Central memory CD4-positive, alpha-beta T cell (primary cell): ENCODE measurements around the gene PDCD10.

Source experiments
- DNase-seq: peaks from one replicate; pipeline ENCODE4 v3.0.0; 2022
- total RNA-seq, 3 experiments: gene quantifications; one replicate each; lab custom pipeline; 2026; lab: John Stamatoyannopoulos, UW

PDCD10 gene
- 49.0 to 81.7 (median 64.9) reads per million in 3 experiments for total RNA-seq

DNA sequence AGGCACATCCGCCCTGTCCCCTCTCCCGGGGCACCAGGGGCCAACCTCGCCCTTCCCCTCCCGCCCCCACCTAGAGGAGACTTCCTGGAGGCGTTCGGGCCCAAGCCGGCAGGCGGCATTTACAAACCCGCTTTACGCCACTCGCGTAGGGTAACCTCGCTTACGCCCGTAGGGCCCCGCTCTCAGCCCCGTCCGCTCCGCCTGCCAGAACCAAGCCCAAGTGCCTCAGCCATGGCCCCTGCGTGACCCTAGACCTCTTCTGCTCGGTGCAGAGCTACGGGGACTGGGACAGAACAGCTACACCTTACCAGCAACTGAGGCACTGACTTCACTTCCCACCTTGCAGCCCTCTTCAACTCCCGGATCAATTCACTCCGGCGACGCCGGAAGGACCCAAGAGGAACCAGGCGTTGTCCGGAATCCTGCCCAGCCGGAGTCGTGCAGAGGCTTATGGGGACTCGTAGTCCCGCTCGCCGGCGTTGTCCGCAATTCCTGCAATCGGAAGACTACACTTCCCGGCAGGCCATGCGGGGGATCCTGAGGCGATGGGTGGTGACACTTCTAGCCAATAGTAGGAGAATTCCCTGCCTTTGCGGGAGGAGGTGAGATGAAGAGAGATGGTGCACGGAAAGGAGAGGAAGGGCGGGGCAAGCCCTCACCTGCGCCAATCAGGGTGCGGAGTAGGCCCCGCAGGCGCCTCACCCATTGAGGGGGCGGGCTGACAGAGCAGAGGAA, at the start of gene PDCD10:
Gene PDCD10, minus strand, starts transcription at position 395 of the 735 bp plus-strand sequence. CDS start 14,735 bp downstream, outside the sequence.
- peak; percentile 99 for DNase-seq

DNA sequence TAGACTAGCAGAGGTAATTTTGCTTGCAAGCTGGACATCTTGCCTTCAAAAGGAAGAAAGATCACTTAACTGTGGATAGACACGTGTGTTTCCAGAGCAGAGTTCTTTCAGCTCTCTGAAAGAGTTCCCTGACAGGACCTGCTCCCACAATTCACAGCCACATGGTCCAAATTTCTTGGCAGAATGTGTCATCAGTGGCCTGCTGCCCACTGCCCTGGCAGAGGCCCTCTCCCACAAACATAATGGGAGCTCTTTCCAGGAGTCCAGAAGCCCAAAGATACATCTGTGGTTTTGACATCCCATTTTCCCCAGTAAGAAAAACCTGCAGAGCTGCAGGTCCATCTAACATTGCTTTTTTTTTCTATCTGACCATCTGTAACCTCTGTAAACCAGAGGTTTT, 49.1 kb upstream of the PDCD10 start:
- DNase-seq, result no peak

DNA sequence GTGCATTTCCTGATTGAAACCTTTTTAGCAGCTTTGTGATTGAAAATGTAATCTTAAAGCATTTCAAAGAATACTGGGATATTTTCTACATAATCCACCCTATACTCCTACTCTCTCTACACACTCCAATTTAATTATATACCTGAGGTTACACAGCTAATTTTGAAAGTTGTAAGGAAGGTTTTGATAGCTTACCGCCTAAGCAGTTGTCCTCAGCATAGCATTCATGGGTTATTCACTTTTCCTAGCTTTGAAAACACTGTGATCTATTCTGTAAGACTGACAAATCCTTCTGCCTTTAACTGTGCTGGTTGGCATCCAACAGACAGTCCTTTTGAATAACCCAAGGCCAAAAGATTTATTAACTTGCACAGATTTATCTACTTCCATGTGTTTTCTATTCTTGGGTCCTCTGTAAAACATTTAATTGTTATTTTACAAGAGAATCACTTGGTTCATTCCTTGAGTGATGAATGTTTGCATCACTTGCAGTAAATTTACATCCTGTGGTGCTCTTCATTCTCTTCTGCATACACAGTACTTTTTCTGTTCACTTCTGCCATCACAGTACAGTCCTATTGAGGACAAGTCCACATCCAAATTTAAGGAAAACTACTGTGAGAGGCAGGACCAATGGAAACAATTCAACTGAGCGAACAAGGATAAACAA, 45.7 kb upstream of the PDCD10 start:
- no peak for DNase-seq

DNA sequence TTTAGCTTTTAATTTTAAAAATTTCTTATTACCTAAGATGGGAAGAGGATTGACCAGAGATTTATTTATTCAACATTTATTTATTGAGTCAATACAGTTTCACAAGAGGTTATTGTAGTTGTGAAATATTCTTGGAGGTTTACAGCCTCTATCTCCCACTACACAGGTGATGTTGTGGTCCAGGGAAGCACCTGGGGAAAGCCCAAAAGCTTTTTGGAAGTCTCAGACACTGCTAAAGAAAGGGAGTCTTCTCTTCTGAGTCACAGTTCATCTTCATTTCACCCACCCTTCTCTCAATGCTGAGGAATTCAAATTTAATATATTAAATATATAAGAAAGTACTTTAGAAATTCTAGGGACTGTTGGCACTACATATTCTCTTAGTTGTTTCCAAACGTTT, 42.7 kb upstream of the PDCD10 start:
- DNase-seq, result no peak

DNA sequence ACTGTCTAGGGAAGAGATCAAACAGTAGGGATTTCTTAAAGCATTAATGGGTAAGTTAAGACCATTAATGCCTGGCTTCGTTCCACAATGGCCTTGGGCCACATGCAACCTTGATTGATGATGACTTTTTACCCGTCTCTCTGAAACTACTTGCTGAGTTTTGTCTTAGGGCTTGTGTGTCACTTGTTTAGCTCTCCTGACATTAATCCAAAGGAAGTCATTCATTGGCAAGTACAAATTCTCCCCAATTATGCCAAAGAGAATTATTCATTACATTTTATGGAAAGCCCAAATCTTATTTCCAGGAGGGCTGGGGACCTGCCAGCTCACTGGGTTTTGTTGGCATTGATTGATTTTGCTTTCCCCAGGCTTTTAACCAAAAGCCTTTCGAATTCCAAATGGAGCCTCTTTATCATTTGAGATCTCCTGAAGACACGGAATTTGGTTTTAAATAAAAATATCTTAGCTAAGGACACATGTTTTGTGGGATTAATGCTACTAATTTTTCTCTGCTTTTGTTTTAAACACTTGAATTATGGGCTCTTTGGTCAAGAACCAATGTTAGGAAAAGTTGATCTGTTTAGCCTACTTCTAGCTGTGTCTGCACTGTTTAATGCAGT, 41.5 kb upstream of the PDCD10 start:
- no peak for DNase-seq

DNA sequence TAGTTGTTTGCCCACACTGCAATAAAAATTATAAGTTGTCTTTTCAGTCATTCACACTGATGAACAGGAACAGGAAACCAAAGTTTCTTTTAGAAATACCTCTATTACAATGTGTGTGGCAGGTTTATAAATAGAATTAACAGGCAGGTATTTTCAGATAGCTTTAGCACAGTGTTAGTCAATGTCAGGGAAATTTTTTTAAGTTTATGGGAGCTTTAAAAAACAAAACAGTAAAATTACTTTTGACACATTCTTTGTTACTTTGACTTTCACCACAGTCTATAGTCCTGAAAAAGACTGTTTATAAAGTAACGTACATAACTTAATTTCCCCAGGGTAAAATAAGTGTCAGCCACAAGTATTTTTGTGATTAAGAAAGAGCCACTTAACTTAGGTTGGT, 38.9 kb upstream of the PDCD10 start:
- no peak for DNase-seq

DNA sequence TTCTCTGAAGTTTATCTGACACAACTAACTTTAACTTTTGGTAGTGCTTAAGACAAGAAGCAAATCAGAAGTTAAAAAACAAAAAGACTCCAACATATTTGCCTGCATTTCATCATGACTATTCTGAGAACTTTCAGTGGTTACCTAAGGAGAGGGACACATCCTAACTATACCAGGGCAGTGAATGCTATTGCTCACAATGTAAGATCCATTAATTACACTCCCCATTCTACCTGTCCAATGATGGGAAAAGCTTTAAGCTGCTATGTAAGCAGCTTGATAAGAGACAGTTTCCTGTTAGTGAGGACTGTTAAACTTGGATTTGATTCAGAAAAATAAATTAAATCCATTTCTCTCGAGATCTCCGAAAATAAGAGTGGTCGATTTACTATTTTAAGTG, 38.3 kb upstream of the PDCD10 start:
- DNase-seq, result no peak

DNA sequence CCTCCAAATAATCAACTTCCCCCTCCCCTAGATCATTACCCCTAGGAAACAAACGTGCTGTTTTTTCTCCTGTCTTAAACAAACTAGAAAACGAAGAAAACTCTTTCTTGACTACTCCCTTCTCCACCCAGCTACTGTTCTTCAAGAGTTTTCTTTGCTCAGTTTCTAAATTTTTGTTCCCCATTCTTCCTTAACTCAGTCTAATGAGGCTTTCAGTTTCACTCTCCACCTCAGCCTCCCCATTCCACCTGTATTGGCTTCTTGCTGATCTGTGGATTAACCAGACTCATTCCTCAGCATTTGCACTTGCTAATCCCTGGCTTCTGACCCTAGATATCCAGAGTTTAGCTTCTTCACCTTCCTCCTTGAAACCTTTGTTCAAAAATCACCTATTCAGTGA, 27.6 kb upstream of the PDCD10 start:
- DNase-seq, result no peak

DNA sequence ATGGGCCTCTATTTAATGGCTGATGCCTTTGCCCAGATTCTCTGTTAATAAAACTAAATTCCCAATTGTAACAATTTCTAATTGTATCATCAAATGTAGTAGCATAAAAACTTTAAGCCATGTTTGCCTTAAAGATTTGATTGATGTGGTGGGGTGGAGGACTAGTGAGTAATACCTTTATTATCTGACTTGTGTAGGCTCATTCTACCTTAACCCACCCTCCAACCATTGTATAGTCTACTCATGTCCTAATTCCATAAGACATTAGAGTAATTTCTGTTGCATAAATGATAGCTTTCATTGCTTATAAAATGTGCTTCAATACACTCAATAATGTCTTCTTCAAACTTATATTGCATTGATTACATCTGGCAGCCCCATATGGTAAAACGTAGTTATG, 26.6 kb upstream of the PDCD10 start:
- DNase-seq, result no peak

DNA sequence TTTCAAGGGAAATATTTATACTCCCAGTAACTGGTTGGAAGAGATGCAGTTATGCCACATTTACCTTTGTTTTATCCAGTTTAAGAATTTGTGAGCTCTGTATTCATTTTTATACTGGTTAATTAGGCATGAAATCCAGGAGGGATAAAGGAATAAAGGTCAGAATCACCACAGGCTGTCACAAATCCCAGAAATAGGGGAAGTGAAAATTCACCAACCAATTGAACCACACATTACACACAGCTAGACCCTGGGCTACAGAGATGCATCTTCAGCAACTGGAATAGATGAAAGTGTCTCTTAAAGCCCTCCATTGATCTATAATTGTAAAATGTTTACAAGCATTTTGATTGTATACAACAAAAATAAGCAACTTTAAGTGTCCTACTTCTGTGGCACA, 19.4 kb upstream of the PDCD10 start:
- DNase-seq, result no peak

DNA sequence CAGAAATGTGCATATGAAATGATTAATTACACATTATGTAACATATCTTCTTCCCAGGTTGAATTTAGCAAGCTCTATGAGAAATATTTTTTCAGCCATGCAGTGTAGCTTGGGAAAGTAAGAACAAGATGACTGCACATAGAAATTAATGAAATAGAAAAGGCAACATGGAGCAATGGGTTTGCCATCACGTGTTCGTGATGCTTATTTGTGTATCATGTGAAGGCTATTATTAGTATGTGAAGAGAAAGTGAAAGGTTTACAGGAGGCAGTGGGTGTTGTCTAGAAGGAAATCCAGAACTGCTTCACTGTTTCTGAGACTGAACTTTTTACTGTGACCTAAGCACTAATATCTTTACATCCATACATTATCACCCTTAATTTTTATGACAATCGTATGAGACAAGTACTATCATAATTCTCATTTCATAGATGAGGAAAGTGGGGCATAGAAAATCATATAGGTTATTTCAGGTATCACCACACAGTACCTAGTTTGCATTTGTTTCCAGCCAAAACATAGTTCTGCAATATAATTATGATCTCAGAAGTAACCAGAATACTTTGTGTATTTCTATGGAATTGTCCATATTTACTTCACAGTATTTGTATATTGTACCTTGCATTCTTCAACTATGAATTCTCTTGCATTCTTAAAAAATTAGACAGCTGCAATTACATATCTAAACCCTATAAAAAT, 15.7 kb upstream of the PDCD10 start:
- DNase-seq, result peak; percentile 9

DNA sequence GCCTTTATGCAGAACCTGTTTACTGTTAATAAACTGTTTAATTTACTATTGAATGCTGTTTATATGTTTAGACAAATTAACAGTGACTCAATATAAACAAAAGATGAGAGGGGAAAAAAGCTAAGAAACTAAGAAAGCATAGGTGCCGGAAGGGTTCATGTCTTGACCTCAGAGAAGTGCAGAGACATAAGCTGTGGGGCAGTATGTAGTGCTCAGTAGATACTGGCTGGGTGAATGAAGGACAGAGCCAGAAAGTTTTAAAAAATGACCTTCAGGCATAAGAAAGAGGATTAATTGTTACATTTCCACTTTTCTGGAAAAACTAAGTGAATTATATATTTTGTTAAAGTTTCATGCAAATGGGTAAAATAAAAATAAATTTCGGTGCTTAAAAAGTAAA, 15.0 kb upstream of the PDCD10 start:
- no peak for DNase-seq

DNA sequence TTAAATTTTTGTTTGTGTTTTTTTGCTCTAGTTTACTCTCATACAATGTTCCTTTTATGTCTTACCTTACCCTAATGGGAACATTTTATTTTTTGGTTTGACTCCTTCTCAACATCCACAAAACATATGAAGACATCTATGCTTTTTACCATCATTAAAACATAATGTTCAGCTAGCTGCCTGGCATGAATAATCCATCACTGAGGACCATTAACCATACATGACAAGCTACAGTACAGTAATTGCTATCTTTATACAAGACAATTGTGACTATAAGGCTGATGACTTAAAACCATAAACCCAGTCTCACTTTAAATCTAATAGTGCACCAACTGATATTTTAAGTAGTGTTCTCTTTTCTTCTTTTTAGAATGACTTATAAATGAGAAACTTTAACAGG, 14.5 kb upstream of the PDCD10 start:
- DNase-seq, result no peak

DNA sequence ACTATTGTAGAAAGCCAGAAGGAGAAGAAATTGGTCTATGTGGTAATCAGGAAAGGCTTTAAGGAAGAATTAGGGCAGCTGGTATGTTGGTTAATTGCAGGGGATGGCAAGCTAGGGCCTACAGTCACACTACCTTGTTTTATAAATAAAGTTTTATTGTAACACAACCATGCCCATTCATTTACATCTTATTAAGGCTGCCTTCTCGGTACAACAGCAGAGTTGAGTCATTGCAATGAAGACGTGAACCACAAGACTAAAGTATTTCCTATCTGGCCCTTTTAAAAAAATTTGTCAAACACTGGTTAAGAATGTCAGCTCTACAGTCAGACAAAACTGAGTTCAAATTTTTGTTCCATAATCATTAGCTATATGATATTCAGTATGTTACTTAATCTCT, 9.1 kb upstream of the PDCD10 start:
- DNase-seq, result no peak

DNA sequence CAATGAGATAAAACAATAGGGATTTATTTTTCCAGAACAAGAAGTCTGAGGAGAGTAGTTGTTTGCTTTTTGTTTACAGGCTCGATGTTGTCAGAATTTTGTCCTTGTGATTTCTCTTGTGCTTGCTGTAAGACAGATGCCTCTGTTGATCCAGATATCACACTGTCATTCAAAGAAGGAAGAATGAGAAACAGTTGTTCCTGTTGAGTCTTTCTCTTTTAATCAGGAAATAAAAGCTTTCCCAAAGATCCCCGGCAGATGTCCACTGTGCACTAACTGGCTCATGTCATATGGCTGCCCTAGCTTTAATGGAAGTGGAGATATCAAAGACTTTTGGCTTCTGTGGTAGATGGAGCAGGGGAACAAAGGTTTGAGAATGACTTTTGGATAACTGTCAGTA, 7.6 kb upstream of the PDCD10 start:
- DNase-seq, result no peak

DNA sequence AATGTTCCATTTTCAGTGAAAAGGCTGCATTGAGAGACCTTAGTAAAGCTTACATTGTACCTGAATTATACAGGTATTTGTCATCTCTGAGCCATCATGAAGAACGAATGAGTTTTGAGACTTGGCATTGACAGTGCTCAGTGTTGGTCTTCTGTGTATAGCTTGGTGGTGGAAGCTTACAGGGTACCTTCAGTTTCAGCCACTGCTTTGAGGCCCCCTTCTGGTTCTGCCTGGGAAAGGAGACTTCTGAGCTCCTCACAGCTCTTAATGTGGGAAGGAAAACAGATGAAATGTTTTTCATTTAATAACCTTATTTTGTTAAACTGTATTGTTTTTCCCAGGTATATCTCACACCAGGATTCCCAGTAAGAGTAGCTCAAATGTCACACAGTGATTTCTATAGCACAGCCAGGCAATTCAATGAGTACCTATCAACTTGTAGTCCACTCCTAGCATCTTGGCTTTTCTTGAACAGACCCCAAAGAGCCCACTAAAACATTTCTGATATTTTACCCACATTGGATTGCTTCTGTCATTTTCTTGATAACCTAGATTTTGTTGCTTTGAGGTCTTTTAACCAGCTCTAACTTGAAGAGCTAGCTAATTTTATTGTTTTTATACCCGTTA, 6.4 kb upstream of the PDCD10 start:
- DNase-seq, result no peak

DNA sequence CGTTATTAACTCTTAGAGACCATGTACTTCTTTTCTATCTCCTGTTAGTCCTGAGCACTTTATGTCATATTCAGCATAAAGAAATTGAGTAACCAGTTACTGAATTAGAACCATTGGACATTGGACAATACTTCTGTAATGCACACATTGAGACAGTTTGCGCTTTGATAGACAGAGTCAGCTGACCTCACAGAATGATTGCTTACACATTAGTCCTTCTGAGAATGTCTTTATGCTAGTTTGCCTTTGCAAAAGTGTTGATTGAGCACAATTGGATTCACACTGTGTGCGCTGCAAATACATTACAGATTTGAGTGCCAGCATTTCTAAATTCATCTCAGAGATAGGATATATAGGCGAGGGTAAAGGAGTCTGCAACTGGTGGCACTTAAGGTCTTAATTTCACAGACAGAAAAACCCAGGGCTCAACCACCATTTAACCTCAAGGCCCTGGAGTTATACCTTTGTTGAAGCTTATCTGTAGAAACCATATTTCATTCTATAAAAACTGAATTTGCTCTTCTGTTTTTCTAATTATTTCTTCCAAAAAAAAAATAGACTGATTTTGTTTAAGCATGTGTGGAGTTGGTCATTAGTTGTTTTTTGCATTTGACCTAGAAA, 4.6 kb upstream of the PDCD10 start:
- DNase-seq, result no peak

DNA sequence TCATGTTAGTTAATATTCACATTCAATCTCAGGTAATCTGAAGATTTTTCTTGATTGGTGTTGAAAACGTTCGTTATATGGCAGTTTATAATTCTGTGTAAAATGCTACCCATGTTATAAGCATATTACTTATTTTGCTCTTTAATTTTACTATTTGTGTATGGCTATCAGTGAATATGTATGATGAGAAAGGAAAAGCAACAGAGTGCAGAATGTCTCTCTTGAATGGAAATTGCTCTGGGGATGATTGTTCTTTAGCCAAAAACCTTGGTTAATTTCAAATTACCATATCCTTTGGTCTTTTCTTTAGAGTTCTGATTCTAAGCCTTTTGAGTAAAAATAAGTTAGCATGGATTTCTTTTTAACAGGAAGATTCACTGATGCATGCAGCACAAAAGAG, 3.3 kb upstream of the PDCD10 start:
- no peak for DNase-seq

DNA sequence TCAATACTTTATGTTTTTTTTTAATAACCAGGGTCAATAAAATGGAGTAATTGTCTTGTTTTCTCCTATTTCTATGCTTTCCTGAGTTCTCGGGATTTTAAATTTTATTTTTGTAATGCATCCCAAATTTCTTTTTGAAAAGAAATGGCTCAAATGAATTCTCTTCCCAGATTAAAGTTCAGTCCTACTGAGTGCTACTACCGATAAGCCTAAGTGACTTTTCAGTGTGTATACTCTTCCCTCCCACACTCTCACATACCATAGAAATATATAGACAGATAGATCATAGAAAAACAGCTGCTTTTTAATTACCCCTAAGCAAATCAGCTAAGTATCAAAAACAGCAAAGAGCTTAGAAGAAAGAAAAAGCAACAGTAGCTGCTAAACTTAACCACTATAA, 2.3 kb upstream of the PDCD10 start:
- no peak for DNase-seq

DNA sequence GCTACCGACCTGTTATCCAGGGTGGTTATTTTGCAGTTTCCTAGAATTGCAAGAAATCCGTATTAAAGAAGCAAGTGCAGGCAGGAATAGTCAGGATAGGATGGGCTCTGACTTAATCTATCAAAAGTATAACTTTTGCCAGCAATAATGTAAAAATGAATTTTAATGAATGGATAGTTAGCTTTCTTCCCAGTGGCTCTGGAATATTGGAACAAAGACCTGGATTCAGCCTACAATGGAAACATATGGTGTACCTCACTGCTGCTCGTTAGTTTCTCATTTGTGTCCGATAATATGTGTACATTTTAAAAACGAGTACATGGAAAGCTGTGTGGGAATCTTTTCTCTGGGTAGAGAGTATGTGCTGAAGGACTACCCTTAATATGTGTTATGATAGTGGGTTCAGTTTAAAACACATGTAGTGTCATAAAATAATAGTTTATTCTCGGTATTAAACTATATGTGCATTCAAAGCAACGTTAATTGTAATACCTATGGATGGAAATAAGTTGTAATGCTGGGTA, 1.6 kb upstream of the PDCD10 start:
- DNase-seq, result no peak

DNA sequence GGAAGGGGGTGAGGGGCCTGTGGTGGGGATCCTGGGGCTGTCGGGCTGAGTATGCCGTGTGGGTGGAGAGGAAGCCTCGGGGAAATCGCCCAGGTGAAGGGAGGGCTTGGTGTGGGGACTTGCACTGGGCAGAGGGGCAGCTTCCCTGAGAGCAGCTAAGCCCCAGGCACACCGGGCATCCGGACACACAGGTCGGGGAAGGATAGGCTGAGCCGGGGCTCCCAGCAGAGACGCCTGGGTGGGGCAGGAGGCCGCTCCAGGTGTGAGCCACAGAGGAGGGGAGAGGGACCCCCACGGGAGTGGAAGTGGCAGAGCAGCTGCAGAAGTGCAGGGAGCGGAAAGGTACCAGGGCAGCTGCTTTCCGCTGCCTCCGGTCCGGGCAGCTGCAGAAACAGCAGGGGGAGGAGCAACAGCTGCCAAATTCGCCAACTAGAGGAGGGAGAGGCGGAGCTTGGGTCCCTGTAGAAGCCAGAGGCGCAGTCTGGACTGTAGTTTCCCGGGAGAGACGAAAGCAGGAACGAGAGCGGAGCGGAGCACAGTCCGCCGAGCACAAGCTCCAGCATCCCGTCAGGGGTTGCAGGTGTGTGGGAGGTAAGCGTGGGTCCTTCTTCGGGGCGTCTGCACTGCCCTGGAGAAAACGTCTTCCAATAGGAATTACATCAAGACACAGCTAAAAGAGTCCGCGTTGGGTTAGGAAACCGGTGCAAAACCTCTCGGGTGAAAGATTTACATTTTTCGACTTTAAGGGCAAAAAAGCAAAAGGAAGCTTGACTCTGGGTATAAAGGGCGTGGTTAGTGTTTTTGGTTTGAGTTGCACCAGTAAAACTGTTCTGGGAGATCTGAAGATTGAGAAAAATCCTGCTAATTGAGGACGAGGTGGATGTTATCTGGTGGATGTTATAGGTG, 794 bp upstream of the PDCD10 start, which contains the start of gene SERPINI1:
Gene SERPINI1, plus strand, starts transcription at position 489 of the 906 bp plus-strand sequence. CDS start 53,408 bp downstream, outside the sequence.
- peak; percentile 71 for DNase-seq
